ENCODE data around the gene HIC2. TPM values are rescaled to one million over a fixed set of nuclear protein-coding genes. Genes with fewer than 3 reads are reported as not detected.
"Not testable (repeated sequence)": the region's sequence is repeated elsewhere in the genome, so short reads cannot be mapped to it uniquely, and the experiment has no call there.

Gene HIC2
- total and polyA plus RNA-seq, 4 donors, result 1.8 to 6.1 (median 2.9) TPM

DNA sequence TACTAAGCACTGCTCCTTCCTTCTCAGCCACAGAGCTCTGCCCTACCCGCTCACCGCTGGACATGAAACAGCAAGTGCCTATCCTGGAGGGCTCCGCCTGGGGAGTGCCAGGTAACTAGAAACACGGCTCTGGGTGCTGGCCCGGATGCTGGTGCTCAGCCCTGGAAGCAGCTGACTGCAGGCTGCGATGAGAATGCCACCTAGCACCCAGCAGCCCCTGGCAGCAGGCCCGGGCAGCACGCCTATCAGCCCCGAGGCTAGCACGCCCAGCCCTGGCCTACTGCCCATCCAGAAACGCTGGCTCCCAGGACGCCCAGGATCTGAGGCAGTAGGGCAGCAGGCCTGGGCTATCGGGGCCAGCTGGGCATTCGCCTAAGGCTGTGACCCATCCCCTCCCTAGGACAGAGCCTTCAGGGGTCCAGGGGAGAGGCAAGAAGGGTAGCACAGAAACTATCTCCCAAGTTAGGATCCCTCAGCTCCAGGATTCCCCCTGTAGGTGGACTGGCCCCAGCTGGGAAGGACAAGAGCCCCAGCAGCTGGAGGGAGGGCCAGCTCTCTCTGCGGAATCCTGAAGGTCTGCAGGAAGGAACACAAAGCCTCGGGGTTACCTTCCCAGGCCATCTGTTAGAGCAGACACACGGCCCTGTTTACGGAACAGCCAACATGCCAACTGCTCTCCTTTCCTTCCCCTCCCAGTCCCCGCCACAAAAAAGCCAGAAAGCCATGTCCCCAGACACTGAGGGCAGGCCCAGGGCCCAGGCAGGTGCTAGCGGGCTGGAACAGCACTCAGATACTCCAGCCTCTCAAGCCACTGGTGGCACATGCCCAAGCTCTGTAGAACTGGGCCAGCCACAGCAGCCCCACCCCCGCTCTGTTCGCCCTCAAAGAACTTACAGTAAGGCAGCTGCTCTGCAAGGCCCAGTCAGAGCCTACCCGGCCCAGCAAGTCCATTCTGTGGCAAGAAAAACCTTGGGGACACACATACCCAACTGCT, 76.9 kb downstream of the HIC2 start:
- H3K4me1 ChIP-seq (ENCODE audit: control insufficient read depth in 5 of 5, insufficient read depth in 5 of 5, low read length in 5 of 5); H3K27me3 ChIP-seq (ENCODE audit: control insufficient read depth in 3 of 3, insufficient read depth in 3 of 3, low read length in 2 of 3); H3K9ac ChIP-seq (ENCODE audit: insufficient read depth in 1 of 2, low read length in 2 of 2); H3K27ac ChIP-seq (ENCODE audit: low read depth in 1 of 2, low read length in 1 of 2); H3K4me3 ChIP-seq; H3K36me3 ChIP-seq (ENCODE audit: control insufficient read depth in 4 of 4, insufficient read depth in 4 of 4, low read length in 4 of 4); H3K9me3 ChIP-seq (ENCODE audit: control insufficient read depth in 4 of 4, insufficient read depth in 3 of 4, low read length in 3 of 4); DNase-seq: not testable (repeated sequence)
- ATAC-seq (ENCODE audit: insufficient read depth, low FRiP score), result peak; percentile 51
- no CpG with 5 or more reads among the region's 23 CpGs for WGBS, 2 donors

DNA sequence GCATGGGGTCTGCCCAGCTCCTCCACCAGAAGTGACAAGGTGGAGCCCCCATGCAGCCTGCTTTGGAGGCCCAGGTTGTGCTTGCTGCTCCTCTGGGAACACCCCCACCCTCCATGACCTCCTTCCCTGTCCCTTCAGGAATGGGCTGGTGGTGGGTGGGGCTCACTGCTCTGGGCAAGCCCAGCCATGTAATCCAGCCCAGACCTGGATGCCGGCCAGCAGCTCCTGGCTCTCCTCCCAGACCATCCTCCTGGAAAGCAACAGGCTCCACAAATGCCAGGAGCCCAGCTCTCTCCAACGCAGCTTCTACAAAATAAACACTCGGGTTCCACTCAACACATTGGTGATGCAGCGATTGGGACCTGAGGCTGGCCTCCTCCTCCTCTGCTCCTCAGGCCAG, 80.8 kb downstream of the HIC2 start:
- H3K27ac ChIP-seq (ENCODE audit: low read depth in 1 of 2, low read length in 1 of 2); DNase-seq; H3K27me3 ChIP-seq (ENCODE audit: control insufficient read depth in 3 of 3, insufficient read depth in 3 of 3, low read length in 2 of 3); H3K4me1 ChIP-seq (ENCODE audit: control insufficient read depth in 5 of 5, insufficient read depth in 5 of 5, low read length in 5 of 5); H3K9me3 ChIP-seq (ENCODE audit: control insufficient read depth in 4 of 4, insufficient read depth in 3 of 4, low read length in 3 of 4); H3K36me3 ChIP-seq (ENCODE audit: control insufficient read depth in 4 of 4, insufficient read depth in 4 of 4, low read length in 4 of 4); H3K4me3 ChIP-seq; H3K9ac ChIP-seq (ENCODE audit: insufficient read depth in 1 of 2, low read length in 2 of 2): not testable (repeated sequence)
- WGBS, 2 donors, result no CpG with 5 or more reads among the region's 4 CpGs
- peak; percentile 61 for ATAC-seq (ENCODE audit: insufficient read depth, low FRiP score)

DNA sequence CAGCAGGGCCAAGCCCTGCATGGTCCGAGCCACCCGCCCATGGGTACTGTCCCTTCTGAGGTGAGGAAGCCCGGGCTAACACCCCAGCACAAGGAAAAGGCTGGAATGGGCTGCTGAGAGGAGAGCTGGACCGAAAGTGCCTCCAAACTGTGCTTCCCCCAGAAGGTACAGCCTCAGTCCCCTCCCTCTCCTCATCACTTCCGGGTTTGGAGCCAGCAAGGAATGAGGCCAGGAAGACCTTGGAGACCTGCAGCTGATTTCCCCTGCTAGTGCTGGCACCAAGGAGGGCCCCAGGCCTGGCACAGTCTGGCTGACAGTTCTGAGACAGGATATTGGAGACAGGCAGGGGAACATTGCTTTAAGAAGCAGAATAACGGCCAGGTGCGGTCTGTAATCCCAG, 81.3 kb downstream of the HIC2 start:
- WGBS, 2 donors, result no CpG with 5 or more reads among the region's 7 CpGs
- H3K27ac ChIP-seq (ENCODE audit: low read depth in 1 of 2, low read length in 1 of 2); ATAC-seq (ENCODE audit: insufficient read depth, low FRiP score): not testable (repeated sequence)

DNA sequence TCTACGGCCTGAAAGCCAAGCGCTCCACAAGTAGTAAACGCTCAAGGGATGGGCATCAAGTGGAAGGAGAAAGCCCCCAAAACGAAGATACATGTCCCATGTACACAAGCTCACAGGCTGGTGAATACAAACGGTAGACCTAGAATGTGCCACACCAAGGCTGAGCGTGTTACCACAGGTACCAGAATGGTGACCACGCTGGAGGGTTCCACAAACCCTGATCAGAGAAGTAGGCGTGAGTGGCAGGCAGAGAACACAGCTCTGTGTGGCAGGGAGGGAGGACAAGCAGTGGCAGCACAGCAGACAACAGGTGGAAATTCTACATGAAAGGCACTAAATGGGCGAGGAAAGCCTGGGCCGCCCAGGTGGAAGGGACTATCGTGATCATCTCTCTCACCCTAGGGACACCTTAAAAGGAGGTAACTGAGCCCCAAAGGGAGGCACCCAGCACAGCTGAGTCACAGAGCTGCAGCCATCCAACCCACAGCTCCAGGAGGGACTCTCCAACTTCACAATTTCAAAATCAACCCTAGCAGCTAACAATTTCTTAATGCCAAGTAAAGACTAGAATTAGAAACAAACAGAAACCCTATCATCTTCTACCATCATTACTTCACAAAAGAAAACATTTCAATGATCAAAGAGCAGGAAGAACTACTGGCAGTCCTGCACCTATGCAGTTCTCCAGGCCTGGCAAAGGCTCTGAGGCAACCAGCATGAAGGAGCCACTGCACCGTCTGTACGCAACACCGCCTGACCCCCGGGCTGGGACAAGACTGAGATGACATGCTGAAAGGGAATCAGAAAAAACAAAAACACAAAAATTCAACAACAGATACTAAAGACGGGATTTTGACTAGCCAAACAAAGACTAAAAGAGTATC, 82.7 kb downstream of the HIC2 start:
- not testable (repeated sequence) for DNase-seq; H3K4me1 ChIP-seq (ENCODE audit: control insufficient read depth in 5 of 5, insufficient read depth in 5 of 5, low read length in 5 of 5); H3K36me3 ChIP-seq (ENCODE audit: control insufficient read depth in 4 of 4, insufficient read depth in 4 of 4, low read length in 4 of 4); H3K9ac ChIP-seq (ENCODE audit: insufficient read depth in 1 of 2, low read length in 2 of 2); ATAC-seq (ENCODE audit: insufficient read depth, low FRiP score); H3K4me3 ChIP-seq; H3K9me3 ChIP-seq (ENCODE audit: control insufficient read depth in 4 of 4, insufficient read depth in 3 of 4, low read length in 3 of 4); H3K27me3 ChIP-seq (ENCODE audit: control insufficient read depth in 3 of 3, insufficient read depth in 3 of 3, low read length in 2 of 3); H3K27ac ChIP-seq (ENCODE audit: low read depth in 1 of 2, low read length in 1 of 2)
- WGBS, 2 donors, result no CpG with 5 or more reads among the region's 16 CpGs

More for the DNA sequence above, 81.3 kb downstream of the HIC2 start:
- H3K4me1 ChIP-seq (ENCODE audit: control insufficient read depth in 5 of 5, insufficient read depth in 5 of 5, low read length in 5 of 5); H3K27me3 ChIP-seq (ENCODE audit: control insufficient read depth in 3 of 3, insufficient read depth in 3 of 3, low read length in 2 of 3); DNase-seq; H3K4me3 ChIP-seq; H3K9me3 ChIP-seq (ENCODE audit: control insufficient read depth in 4 of 4, insufficient read depth in 3 of 4, low read length in 3 of 4); H3K36me3 ChIP-seq (ENCODE audit: control insufficient read depth in 4 of 4, insufficient read depth in 4 of 4, low read length in 4 of 4); H3K9ac ChIP-seq (ENCODE audit: insufficient read depth in 1 of 2, low read length in 2 of 2): not testable (repeated sequence)

Small RNA genes lying within 50 kb of the gene (small RNA-seq; reads per million reads assigned to genes)
- not detected for gene RF00492 (ENCODE audit: low replicate concordance)
- gene RN7SKP63 (ENCODE audit: low replicate concordance), result not detected

Other genes starting within 250 kb of the HIC2 start
- under 1 TPM; 0.09 to 0.21 TPM for gene RIMBP3B, start 33.6 kb upstream of the HIC2 start, total RNA-seq
- gene RIMBP3B, start 33.6 kb upstream of the HIC2 start, polyA plus RNA-seq, result under 1 TPM in 1 of 2 donors, not detected in 1; 0.08 TPM
- gene TMEM191C, start 50.0 kb downstream of the HIC2 start, total RNA-seq, result 1 to 10 TPM in 1 of 2 donors, under 1 TPM in 1; 0.31 to 4.7 TPM
- 1 to 10 TPM; 1.7 to 2.3 TPM for gene TMEM191C, start 50.0 kb downstream of the HIC2 start, polyA plus RNA-seq
- under 1 TPM in 1 of 2 donors, not detected in 1; 0.40 TPM for gene RIMBP3C, start 134.1 kb downstream of the HIC2 start, total RNA-seq
- under 1 TPM; 0.05 to 0.10 TPM for gene RIMBP3C, start 134.1 kb downstream of the HIC2 start, polyA plus RNA-seq
- 10 to 100 TPM; 37.2 to 41.6 TPM for gene UBE2L3, start 150.3 kb downstream of the HIC2 start, total RNA-seq
- gene UBE2L3, start 150.3 kb downstream of the HIC2 start, polyA plus RNA-seq, result 10 to 100 TPM; 46.3 to 63.0 TPM
- 10 to 100 TPM; 11.0 to 26.2 TPM for gene YDJC, start 212.7 kb downstream of the HIC2 start, total RNA-seq
- 10 to 100 TPM; 36.5 to 41.1 TPM for gene YDJC, start 212.7 kb downstream of the HIC2 start, polyA plus RNA-seq
- gene CCDC116, start 215.4 kb downstream of the HIC2 start, total RNA-seq, result under 1 TPM; 0.71 to 0.74 TPM
- under 1 TPM; 0.37 to 0.73 TPM for gene CCDC116, start 215.4 kb downstream of the HIC2 start, polyA plus RNA-seq
- 100 to 1,000 TPM in 1 of 2 donors, 1 to 10 TPM in 1; 7.3 to 116 TPM for gene SDF2L1, start 224.9 kb downstream of the HIC2 start, total RNA-seq
- 100 to 1,000 TPM in 1 of 2 donors, 10 to 100 TPM in 1; 40.0 to 200 TPM for gene SDF2L1, start 224.9 kb downstream of the HIC2 start, polyA plus RNA-seq
- 10 to 100 TPM; 34.4 to 44.0 TPM for gene PPIL2, start 248.6 kb downstream of the HIC2 start, total RNA-seq
- gene PPIL2, start 248.6 kb downstream of the HIC2 start, polyA plus RNA-seq, result 10 to 100 TPM; 23.0 to 29.8 TPM

All from lung (tissue), 11 donors.